ENCODE results near the gene RGS8. TPM values are rescaled to one million over a fixed set of nuclear protein-coding genes. Genes with fewer than 3 reads are reported as not detected.

RGS8 gene
- total and polyA plus RNA-seq, 2 donors (not counting 1 experiment from before 2014, with no cell fraction given) = not detected

- Histone ChIP-seq H3K4me3 (ENCODE audit: control extremely low read depth in 1 of 5, extremely low read depth in 1 of 5, insufficient read depth in 1 of 5, low read depth in 2 of 5, low read length in 4 of 5) (no peak overlapping the region), H3K9ac (ENCODE audit: low read length) (no peak overlapping the region), H3K27me3 (replicated peaks in 1 of 4; ENCODE audit: control extremely low read depth in 1 of 4, control insufficient read depth in 3 of 4, insufficient read depth in 4 of 4, low read length in 3 of 4) (peaks cover 0 to 10% (median 1%) of the 10 kb centered on the region in 4 experiments), H3K27ac (ENCODE audit: low read length in 2 of 2) (no peak overlapping the region), H3K79me2 (ENCODE audit: control insufficient read depth, insufficient read depth, low read length) (no peaks in the 10 kb centered on the region), H3K4me1 (ENCODE audit: control insufficient read depth in 2 of 2, insufficient read depth in 2 of 2, low read length in 2 of 2) (no peaks in the 10 kb centered on the region), H3K4me2 (replicated peaks; ENCODE audit: low read depth, low read length, poor library complexity, severe bottlenecking) (no peak overlapping the region), H3K36me3 (replicated peaks in 1 of 2; ENCODE audit: control extremely low read depth in 1 of 2, control insufficient read depth in 1 of 2, extremely low read depth in 1 of 2, insufficient read depth in 2 of 2, low read length in 1 of 2) (no peaks in the 10 kb centered on the region), H2AFZ (ENCODE audit: insufficient read depth, low read depth, low read length, poor library complexity, severe bottlenecking) (no peak overlapping the region), H3K9me3 (ENCODE audit: control extremely low read depth in 1 of 3, control insufficient read depth in 2 of 3, insufficient read depth in 1 of 3, low read length in 2 of 3) (no peaks in the 10 kb centered on the region), H4K20me1 (ENCODE audit: control insufficient read depth, insufficient read depth, low read length, poor library complexity, severe bottlenecking) (no peaks in the 10 kb centered on the region)
- Mint-ChIP-seq H3K9me3 (ENCODE audit: insufficient read depth) (no peaks in the 10 kb centered on the region), H3K4me3 (no peak overlapping the region), H3K27ac (no peak overlapping the region), H3K27me3 (peaks cover 12% of the 10 kb centered on the region), H3K4me1 (no peaks in the 10 kb centered on the region)
- ChIA-PET POLR2A (no interaction called here), CTCF (interaction anchor here (1.2 kb wide), 1 partner anchor 68 kb away, joined by 3 read pairs; no protein-coding TSS in a partner anchor)
- DNase-seq (no peak), ATAC-seq (ENCODE audit: low read depth) (no peak)
- intact Hi-C loops (cut with micrococcal nuclease) = no loop called here
- TF ChIP-seq EZH2 (IDR thresholded peaks at IDR 0.05; ENCODE audit: borderline replicate concordance, insufficient read depth, low read depth, low read length, poor library complexity, severe bottlenecking) (no peak), CTCF (IDR thresholded peaks at IDR 0.05) (no peak)
- 98% methylated on average over 10 of the region's 11 CpGs for WGBS (ENCODE audit: insufficient coverage)
Measured at GRCh38 chr1:182668521-182669054, 15.8 kb downstream of the RGS8 start.

GRCh38 chr1:182667848-182668505 lies 16.4 kb downstream of the RGS8 start:
- ATAC-seq (ENCODE audit: low read depth) (no peak), DNase-seq (no peak)
- H2AFZ ChIP-seq (ENCODE audit: insufficient read depth, low read depth, low read length, poor library complexity, severe bottlenecking) = no peak overlapping the region
- POLR2A ChIA-PET = no interaction called here
- H3K27me3 ChIP-seq (replicated peaks in 1 of 4; ENCODE audit: control extremely low read depth in 1 of 4, control insufficient read depth in 3 of 4, insufficient read depth in 4 of 4, low read length in 3 of 4) = peaks cover 0 to 10% (median 1%) of the 10 kb centered on the region in 4 experiments
- TF ChIP-seq CTCF (IDR thresholded peaks at IDR 0.05) = no peak
- Mint-ChIP-seq H3K27ac (no peak overlapping the region), H3K9me3 (ENCODE audit: insufficient read depth) (no peaks in the 10 kb centered on the region), H3K27me3 (peaks cover 12% of the 10 kb centered on the region), H3K4me3 (no peak overlapping the region), H3K4me1 (no peaks in the 10 kb centered on the region)
- CTCF ChIA-PET = interaction anchor here (1.1 to 1.2 kb wide), 2 partner anchors 19 to 68 kb away, joined by 3 read pairs; no protein-coding TSS in a partner anchor
- no peaks in the 10 kb centered on the region for H3K79me2 ChIP-seq (ENCODE audit: control insufficient read depth, insufficient read depth, low read length)
- no peaks in the 10 kb centered on the region for H3K9me3 ChIP-seq (ENCODE audit: control extremely low read depth in 1 of 3, control insufficient read depth in 2 of 3, insufficient read depth in 1 of 3, low read length in 2 of 3)
- WGBS (ENCODE audit: insufficient coverage) = 100% methylated on average over 2 of the region's 7 CpGs
- H3K27ac ChIP-seq (ENCODE audit: low read length in 2 of 2) = no peak overlapping the region
- no peak overlapping the region for H3K4me2 ChIP-seq (replicated peaks; ENCODE audit: low read depth, low read length, poor library complexity, severe bottlenecking)
- no peaks in the 10 kb centered on the region for H3K4me1 ChIP-seq (ENCODE audit: control insufficient read depth in 2 of 2, insufficient read depth in 2 of 2, low read length in 2 of 2)
- intact Hi-C loops (cut with micrococcal nuclease) = no loop called here
- no peak overlapping the region for H3K9ac ChIP-seq (ENCODE audit: low read length)
- H3K36me3 ChIP-seq (replicated peaks in 1 of 2; ENCODE audit: control extremely low read depth in 1 of 2, control insufficient read depth in 1 of 2, extremely low read depth in 1 of 2, insufficient read depth in 2 of 2, low read length in 1 of 2) = no peaks in the 10 kb centered on the region
- no peak overlapping the region for H3K4me3 ChIP-seq (ENCODE audit: control extremely low read depth in 1 of 5, extremely low read depth in 1 of 5, insufficient read depth in 1 of 5, low read depth in 2 of 5, low read length in 4 of 5)
- H4K20me1 ChIP-seq (ENCODE audit: control insufficient read depth, insufficient read depth, low read length, poor library complexity, severe bottlenecking) = no peaks in the 10 kb centered on the region
